Natural killer cell treated with Interleukin-12 subunit alpha and Interleukin-12 subunit beta and Interleukin-15 and Interleukin-18, amount 100 ng/mL, for 72 hours (primary cell): Measurements from ENCODE around the gene TM2D3. TPM values are rescaled to one million over a fixed set of nuclear protein-coding genes. Genes with fewer than 3 reads are reported as not detected.

Source experiments
- ATAC-seq, 2 donors: fragments of 150-1000 bp; cut with Tn5 transposase in 1 of 2; sonication (Bioruptor Pico), chemical (Tn5 transposase) in 1 of 2; 2 replicates each; pipeline ENCODE4 v1.10.0; 2021
- DNase-seq: peaks from one replicate; pipeline ENCODE4 v3.0.0; 2022; ENCODE audit warnings: low spot score
- H3K27ac Mint-ChIP-seq, 2 donors: 1 replicate in 1 of 2; 2 replicates in 1 of 2; pipeline ENCODE4 v1.8.0; 2022; ENCODE audit warnings: mixed read lengths in 2 of 2, mild to moderate bottlenecking in 1 of 2, moderate library complexity in 1 of 2
- H3K27me3 Mint-ChIP-seq, 2 donors: 1 replicate in 1 of 2; 2 replicates in 1 of 2; pipeline ENCODE4 v1.8.0; 2022; ENCODE audit warnings: mixed read lengths in 2 of 2
- H3K36me3 Mint-ChIP-seq: one replicate; pipeline ENCODE4 v1.8.0; 2022; ENCODE audit warnings: mixed read lengths
- H3K4me1 Mint-ChIP-seq, 2 donors: 1 replicate in 1 of 2; 2 replicates in 1 of 2; pipeline ENCODE4 v1.8.0; 2022; ENCODE audit warnings: low read depth in 2 of 2, mixed read lengths in 2 of 2, mild to moderate bottlenecking in 1 of 2
- H3K4me3 Mint-ChIP-seq: one replicate; pipeline ENCODE4 v1.8.0; 2022; ENCODE audit warnings: mixed read lengths
- H3K9me3 Mint-ChIP-seq: 2 replicates; pipeline ENCODE4 v1.8.0; 2022; ENCODE audit warnings: mixed read lengths
- total RNA-seq, 2 donors: library from RNA; stranded (reverse); gene quantifications; one replicate each; pipeline ENCODE4 v1.2.3, GENCODE V29; 2022

Gene TM2D3, protein sequence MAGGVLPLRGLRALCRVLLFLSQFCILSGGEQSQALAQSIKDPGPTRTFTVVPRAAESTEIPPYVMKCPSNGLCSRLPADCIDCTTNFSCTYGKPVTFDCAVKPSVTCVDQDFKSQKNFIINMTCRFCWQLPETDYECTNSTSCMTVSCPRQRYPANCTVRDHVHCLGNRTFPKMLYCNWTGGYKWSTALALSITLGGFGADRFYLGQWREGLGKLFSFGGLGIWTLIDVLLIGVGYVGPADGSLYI
- 10 to 100 TPM; 48.0 to 49.6 TPM for total RNA-seq

DNA sequence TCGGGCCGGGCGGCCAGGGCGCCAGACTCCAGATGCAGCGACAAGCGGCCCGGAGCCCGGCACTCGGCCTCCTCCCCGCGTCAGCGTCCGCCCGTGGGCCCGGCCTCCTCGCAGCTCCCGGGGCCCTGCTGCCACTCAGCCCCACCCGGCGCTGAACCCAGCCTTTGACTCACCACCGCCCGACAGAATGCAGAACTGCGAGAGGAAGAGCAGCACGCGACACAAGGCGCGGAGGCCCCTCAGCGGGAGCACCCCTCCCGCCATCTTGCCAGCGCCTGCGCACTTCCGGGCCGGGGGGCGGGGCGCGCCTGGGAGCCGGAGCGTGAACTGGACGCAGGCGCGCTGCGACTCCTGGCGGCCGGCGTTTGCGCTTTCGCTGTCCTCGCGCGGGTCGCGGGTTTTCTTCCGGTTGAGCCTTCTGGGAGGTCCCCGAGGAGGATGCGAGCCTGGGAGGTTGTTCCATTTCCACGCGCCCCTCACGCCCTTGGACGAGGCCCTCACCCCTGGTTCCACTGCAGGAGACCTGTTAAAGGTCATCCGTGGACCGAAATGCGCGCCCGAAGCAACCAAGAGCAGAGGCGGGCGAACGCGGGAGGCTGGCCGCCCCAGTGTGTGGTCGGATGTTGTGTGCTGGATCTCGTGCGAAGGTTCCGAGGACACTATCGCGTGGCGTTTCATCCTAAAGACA is at the start of gene TM2D3:
TSS of gene TM2D3 (minus strand) at position 284 of the 688 bp plus-strand sequence. CDS start at position 264, 20 bp downstream.
- H3K27ac Mint-ChIP-seq = peak within 1 kb of the TSS; percentile 84 to 97
- H3K4me3 Mint-ChIP-seq = peak within 1 kb of the TSS; percentile 87
- H3K4me1 Mint-ChIP-seq = peaks cover 18 to 24% of the 10 kb centered on the region in 2 donors
- DNase-seq (peak; percentile 96), ATAC-seq (peak; percentile 96)
- peaks cover 11% of the 10 kb centered on the region for H3K36me3 Mint-ChIP-seq
- no peaks in the 10 kb centered on the region for H3K27me3 Mint-ChIP-seq
- no peaks in the 10 kb centered on the region for H3K9me3 Mint-ChIP-seq

DNA sequence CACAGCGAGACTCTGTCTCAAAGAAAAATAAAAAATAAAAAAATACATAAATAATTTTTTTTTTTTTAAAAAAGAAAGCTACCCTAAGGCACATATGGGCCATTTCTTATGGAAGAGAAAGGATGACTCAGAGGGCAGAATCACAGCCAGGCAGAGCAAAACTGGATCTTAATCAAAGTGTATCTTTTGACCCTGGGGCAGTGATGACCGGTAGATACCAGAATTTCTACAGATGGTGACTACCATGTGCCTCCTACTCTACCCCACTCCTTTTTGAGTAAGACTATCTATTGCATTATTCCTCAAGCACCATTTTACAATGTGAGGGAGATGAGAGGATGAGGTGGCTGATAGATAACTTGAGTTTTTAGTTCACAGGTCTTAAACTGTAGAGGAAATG is 46.1 kb upstream of the TM2D3 start:
- H3K27ac Mint-ChIP-seq = no peak overlapping the region
- no peaks in the 10 kb centered on the region for H3K27me3 Mint-ChIP-seq
- DNase-seq = no peak
- no peak for ATAC-seq
- peaks cover under 1 to 9% of the 10 kb centered on the region in 2 donors for H3K4me1 Mint-ChIP-seq
- H3K36me3 Mint-ChIP-seq = peaks cover 45% of the 10 kb centered on the region
- H3K9me3 Mint-ChIP-seq = no peaks in the 10 kb centered on the region
- no peak overlapping the region for H3K4me3 Mint-ChIP-seq

DNA sequence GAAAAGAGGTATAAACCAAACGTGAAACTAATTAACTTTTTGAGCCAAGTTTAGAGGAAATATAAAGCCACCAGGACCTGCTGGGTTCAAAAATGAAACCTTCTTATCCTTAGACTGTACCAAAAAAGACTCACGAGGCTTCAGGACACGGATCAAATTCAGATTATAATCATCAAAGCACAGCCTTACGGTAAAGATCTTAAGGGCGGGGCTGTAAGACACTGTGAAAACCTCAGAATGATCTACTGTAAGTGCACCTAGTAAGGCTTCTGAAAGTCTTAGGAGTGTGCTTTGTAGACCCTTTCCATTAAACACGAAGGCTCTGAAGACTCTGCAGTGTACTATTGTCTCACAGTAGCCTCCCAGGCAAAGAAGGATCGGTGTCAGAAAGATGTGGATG is 45.3 kb upstream of the TM2D3 start:
- Mint-ChIP-seq H3K27ac (no peak overlapping the region), H3K4me3 (no peak overlapping the region)
- DNase-seq = no peak

DNA sequence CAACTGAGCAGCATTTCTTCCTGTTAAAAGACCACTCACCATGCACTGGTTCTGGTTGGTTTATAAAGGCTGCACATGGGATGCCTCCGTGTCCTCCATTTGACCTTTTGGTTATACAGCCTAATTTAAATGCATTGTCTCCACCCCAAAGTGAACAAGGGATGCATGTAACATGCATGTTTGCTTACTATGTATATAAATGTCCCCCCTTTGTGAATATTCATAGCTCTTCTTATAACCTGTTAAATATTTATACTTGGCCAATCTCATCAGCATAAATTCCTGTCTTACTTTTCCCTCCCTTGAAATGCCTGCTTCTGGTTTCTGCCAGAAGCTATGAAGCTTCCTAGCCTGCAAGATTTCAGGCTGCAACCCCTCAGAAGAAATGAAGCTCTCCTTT is 44.6 kb upstream of the TM2D3 start:
- no peak overlapping the region for H3K27ac Mint-ChIP-seq
- no peaks in the 10 kb centered on the region for H3K9me3 Mint-ChIP-seq
- no peak overlapping the region for H3K4me3 Mint-ChIP-seq
- H3K4me1 Mint-ChIP-seq = peaks cover 9 to 18% of the 10 kb centered on the region in 2 donors
- no peaks in the 10 kb centered on the region for H3K27me3 Mint-ChIP-seq
- peaks cover 41% of the 10 kb centered on the region for H3K36me3 Mint-ChIP-seq
- ATAC-seq (no peak), DNase-seq (no peak)

More for the DNA sequence above, 45.3 kb upstream of the TM2D3 start:
- Mint-ChIP-seq H3K4me1 (peaks cover 9 to 17% of the 10 kb centered on the region in 2 donors), H3K36me3 (peaks cover 47% of the 10 kb centered on the region), H3K9me3 (no peaks in the 10 kb centered on the region), H3K27me3 (no peaks in the 10 kb centered on the region)
- no peak for ATAC-seq

DNA sequence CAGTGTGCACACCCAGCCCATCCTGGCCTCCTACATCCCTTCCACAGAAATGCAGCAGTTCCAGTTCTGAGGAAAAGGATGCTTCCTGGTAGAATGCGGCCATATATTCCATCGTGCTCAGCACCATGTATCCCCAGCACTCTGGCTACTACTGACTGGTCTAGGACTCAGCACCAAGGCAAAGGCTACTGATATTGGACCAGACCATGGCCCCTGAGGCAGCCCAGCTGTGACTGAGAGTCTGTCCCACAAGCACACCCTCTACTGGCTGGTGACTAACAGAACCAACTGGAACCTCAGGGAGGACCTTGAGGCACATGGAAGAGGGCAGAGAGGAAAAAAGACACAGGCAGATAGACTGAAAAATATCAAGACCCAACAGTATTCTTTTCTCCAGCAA is 42.1 kb upstream of the TM2D3 start:
- ATAC-seq = no peak
- Mint-ChIP-seq H3K4me1 (peaks cover 9 to 18% of the 10 kb centered on the region in 2 donors), H3K4me3 (no peak overlapping the region), H3K27ac (no peak overlapping the region), H3K27me3 (no peaks in the 10 kb centered on the region), H3K9me3 (no peaks in the 10 kb centered on the region), H3K36me3 (peaks cover 27% of the 10 kb centered on the region)
- DNase-seq = no peak

DNA sequence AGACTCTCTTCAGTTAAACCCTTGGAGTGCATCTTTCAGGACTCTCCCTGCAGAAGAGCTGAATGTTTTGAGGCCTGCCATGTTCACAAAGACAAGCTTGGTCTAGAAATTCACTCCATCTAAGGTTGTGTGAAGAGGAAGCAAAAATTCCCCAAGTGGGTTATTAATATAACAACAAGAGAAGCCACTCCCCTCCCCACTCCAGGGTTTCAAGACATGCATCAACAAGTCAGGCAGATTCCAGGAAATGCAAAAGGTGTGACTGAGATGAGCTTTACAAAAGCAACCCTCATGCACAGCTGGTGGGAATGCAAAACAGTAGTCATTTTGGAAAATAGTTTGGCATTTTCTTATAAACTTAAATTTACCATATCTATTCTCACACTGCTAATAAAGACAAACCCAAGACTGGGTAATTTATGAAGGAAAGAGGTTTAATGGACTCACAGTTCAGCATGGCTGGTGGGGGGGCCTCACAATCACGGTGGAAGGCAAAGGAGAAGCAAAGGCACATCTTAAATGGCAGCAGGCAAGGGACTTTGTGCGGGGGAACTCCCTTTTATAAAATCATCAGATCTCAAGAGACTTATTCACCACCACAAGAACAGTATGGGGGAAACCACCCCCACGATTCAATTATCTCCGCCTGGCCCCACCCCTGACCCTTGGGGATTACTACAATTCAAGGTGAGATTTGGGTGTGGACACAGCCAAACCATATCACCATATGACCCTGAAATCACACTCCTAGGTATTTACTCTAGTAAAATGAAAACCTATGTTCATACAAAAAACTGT is 40.8 kb upstream of the TM2D3 start:
- Mint-ChIP-seq H3K9me3 (no peaks in the 10 kb centered on the region), H3K36me3 (peaks cover 27% of the 10 kb centered on the region), H3K27me3 (no peaks in the 10 kb centered on the region), H3K4me1 (peaks cover 9 to 18% of the 10 kb centered on the region in 2 donors), H3K27ac (peak overlapping the region; percentile 48 to 58), H3K4me3 (peak overlapping the region; percentile 51)
- no peak for ATAC-seq
- DNase-seq = no peak

DNA sequence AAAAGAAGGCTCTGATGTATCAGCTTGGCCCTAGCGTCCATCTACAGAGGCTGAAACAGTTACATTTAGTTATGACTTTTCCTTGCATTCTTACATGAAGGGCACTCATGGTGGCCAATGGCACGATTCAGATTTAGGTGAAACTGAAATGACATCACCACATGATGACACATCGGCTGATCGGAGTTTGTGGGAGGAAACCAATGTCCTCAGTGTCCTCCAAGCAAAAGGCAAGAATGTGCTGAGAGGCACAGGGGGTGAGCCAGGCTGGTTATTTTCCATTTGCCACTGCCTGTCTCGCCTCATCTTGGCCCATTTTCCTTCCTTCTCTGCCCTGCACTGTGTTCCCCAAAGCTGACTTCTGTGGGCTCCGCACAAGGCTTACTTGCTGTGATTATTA is 37.7 kb upstream of the TM2D3 start:
- Mint-ChIP-seq H3K4me1 (peaks cover 9% of the 10 kb centered on the region in 2 donors), H3K36me3 (peaks cover 11% of the 10 kb centered on the region), H3K27ac (no peak overlapping the region), H3K27me3 (no peaks in the 10 kb centered on the region), H3K4me3 (no peak overlapping the region), H3K9me3 (no peaks in the 10 kb centered on the region)
- no peak for DNase-seq
- ATAC-seq = peak in 1 of 2 donors; percentile 68

DNA sequence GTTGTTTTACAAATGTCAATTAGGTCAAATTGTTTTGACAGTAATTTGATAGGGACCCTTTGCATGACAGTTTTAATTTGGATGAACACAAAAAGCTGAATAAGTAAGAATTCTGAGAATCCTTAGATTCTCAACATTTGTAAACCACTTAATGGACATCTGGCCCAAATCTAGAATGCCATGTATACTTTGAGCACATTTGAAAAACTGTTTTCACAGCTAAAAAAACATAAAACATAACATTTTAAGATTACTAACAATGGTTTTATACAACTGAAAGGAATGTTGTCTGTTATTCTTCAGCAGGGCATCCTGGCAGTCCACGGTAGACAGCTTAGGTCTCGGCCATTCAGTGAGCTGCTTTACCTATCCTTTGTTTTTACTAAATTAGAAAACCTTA is 34.5 kb upstream of the TM2D3 start:
- no peak for DNase-seq
- no peak overlapping the region for H3K4me3 Mint-ChIP-seq
- H3K4me1 Mint-ChIP-seq = no peaks in the 10 kb centered on the region
- H3K36me3 Mint-ChIP-seq = peaks cover 6% of the 10 kb centered on the region
- ATAC-seq = no peak
- no peaks in the 10 kb centered on the region for H3K9me3 Mint-ChIP-seq
- no peaks in the 10 kb centered on the region for H3K27me3 Mint-ChIP-seq
- H3K27ac Mint-ChIP-seq = no peak overlapping the region

DNA sequence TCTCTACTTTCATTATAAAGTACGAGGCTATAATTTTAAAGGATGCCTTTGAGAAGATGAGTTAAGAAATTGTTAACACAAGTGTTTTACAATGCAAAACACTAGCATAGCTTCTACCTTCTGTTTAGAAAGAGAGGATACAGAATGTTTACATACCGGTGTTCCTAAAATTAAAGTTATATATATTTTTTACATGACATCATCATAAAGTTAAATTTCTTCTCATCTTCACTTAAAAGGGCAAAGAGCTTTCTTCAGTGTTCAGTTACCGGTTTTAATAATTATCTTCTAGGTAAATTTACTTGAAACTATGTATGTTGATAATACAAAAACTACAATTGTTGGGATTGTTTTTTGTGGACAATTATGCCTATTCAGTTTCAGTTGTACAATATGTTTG is 32.7 kb upstream of the TM2D3 start:
- Mint-ChIP-seq H3K9me3 (no peaks in the 10 kb centered on the region), H3K4me3 (no peak overlapping the region), H3K36me3 (peaks cover 14% of the 10 kb centered on the region), H3K27me3 (no peaks in the 10 kb centered on the region), H3K27ac (no peak overlapping the region), H3K4me1 (no peaks in the 10 kb centered on the region)
- ATAC-seq = no peak
- DNase-seq = no peak

DNA sequence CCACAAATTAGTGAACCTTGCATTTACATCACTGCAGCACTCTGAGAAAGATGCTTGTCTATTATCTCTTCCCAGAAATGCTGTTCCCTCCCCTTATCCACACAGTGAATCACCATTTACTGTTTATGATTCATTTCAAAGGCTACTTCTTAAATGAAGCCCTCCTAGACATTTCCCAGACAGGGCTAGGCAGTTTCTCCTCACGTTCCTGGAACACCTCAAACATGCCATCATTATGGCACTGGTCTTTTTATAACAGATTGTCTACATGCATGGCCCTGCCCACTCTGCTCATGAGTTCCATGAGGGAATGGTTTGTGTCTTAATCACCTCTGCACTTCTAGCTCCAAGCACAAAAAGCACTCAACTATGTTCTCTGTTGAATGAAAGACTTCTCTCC is 32.2 kb upstream of the TM2D3 start:
- Mint-ChIP-seq H3K36me3 (peaks cover 17% of the 10 kb centered on the region), H3K9me3 (no peaks in the 10 kb centered on the region), H3K4me3 (no peak overlapping the region), H3K27me3 (no peaks in the 10 kb centered on the region), H3K27ac (no peak overlapping the region), H3K4me1 (no peaks in the 10 kb centered on the region)
- DNase-seq = no peak
- no peak for ATAC-seq

DNA sequence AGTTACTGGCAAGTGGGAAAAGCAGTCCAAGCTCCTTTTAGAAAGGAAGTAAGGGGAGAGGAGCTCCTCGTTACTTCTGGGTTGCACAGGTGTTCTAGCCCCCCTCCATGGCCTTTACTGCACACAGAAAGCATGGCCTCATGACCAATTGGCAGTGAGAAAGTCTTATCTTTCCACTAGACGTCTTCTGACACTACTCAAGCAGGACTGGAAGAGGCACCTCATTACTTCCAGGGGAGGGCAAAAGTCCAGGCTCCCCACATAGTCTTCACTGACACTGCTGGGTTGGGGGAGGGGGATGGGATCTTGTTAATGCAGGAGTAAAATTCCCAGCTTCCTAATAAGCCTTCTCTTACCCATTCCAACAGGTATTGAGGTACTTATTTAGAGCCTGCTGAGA is 27.6 kb upstream of the TM2D3 start:
- Mint-ChIP-seq H3K9me3 (no peaks in the 10 kb centered on the region), H3K4me3 (no peak overlapping the region), H3K27ac (no peak overlapping the region), H3K4me1 (peaks cover 0 to 9% of the 10 kb centered on the region in 2 donors), H3K27me3 (no peaks in the 10 kb centered on the region), H3K36me3 (peaks cover 23% of the 10 kb centered on the region)
- no peak for ATAC-seq
- DNase-seq = no peak

DNA sequence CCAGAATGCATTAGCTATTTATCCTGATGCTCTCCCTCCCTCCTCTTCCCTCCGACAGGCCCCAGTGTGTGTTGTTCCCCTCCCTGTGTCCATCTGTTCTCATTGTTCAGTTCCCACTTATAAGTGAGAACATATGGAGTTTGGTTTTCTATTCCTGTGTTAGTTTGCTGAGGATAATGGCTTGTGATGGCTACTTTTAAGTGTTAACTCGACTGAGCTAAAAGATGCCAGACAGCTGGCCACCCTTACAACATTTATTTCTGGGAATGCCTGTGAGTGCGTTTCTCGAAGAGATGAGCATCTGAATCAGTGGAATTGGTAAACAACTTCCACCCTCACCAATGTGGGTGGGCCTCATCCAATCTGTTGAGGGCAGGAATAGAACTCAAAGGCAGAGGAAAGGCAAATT is 24.7 kb upstream of the TM2D3 start:
- H3K27me3 Mint-ChIP-seq = no peaks in the 10 kb centered on the region
- no peak overlapping the region for H3K27ac Mint-ChIP-seq
- H3K4me1 Mint-ChIP-seq = peaks cover 0 to 14% of the 10 kb centered on the region in 2 donors
- no peak for DNase-seq
- no peak overlapping the region for H3K4me3 Mint-ChIP-seq
- ATAC-seq = no peak
- H3K9me3 Mint-ChIP-seq = no peaks in the 10 kb centered on the region
- H3K36me3 Mint-ChIP-seq = peaks cover 29% of the 10 kb centered on the region

DNA sequence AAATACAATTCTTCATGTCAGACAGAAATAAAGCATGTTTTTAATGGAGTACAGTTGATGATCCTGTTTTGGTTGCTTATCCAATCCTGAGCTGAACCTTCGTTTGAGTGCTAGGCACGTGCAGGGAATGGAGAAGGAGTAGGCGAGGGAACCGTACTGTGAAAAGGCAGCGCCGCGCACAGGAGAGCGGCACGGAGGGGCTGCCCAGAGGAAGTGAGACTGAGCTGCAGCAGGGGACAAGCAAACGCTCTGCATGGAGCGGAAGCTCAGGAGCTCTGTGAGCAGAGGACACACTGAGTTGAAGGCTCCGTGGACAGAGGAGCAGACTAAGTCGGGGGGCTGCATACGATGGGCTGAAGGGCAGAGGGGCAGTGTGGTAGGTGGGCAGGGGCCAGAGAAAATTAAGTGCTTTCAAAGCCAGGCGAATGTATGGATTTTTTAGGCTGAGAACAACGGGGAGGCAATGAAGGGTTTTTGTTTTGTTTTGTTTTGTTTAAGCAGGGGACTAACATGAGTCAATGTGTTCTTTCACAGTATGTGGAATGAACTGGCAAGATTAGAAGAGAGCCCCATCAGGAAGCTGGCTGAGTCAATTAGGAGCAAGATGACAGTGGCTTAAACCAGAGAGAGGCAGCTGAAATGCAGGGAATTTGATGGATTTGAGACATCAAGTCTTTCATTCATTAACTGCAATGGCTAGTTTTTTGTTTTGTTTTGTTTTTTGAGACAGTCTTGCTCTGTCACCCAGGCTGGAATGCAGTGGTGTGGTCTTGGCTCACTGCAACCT is 23.8 kb upstream of the TM2D3 start:
- H3K27me3 Mint-ChIP-seq = no peaks in the 10 kb centered on the region
- peak overlapping the region; percentile 83 for H3K4me3 Mint-ChIP-seq
- H3K27ac Mint-ChIP-seq = peak overlapping the region in 1 of 2 donors; percentile 78
- H3K4me1 Mint-ChIP-seq = peaks cover 0 to 14% of the 10 kb centered on the region in 2 donors
- peaks cover 22% of the 10 kb centered on the region for H3K36me3 Mint-ChIP-seq
- DNase-seq = no peak
- no peaks in the 10 kb centered on the region for H3K9me3 Mint-ChIP-seq
- ATAC-seq = peak in 1 of 2 donors; percentile 83
